Measurements from ENCODE around the gene ITIH3.

Gene ITIH3

GRCh38 chr3:52809662-52810377 lies 15.2 kb downstream of the ITIH3 start:
- Mint-ChIP-seq H3K4me1 (no peaks in the 10 kb centered on the region), H3K27me3 (no peaks in the 10 kb centered on the region), H3K36me3 (ENCODE audit: insufficient read depth) (no peaks in the 10 kb centered on the region), H3K9me3 (no peaks in the 10 kb centered on the region), H3K27ac (ENCODE audit: low read depth) (no peak overlapping the region), H3K4me3 (no peak overlapping the region)
- DNase-seq (ENCODE audit: low spot score in 2 of 2) (no peak), ATAC-seq (replicated peaks; ENCODE audit: extremely low read depth, poor library complexity, severe bottlenecking) (no peak)

- Mint-ChIP-seq H3K4me3 (no peak overlapping the region), H3K27ac (ENCODE audit: low read depth) (no peak overlapping the region), H3K9me3 (no peaks in the 10 kb centered on the region), H3K36me3 (ENCODE audit: insufficient read depth) (no peaks in the 10 kb centered on the region), H3K4me1 (no peaks in the 10 kb centered on the region), H3K27me3 (no peaks in the 10 kb centered on the region)
- ATAC-seq (replicated peaks; ENCODE audit: extremely low read depth, poor library complexity, severe bottlenecking): no peak
- DNase-seq (ENCODE audit: low spot score in 2 of 2): no peak
Measured at GRCh38 chr3:52810923-52811322, 16.3 kb downstream of the ITIH3 start.

GRCh38 chr3:52811452-52812011 lies 16.9 kb downstream of the ITIH3 start:
- no peak overlapping the region for H3K27ac Mint-ChIP-seq (ENCODE audit: low read depth)
- ATAC-seq (replicated peaks; ENCODE audit: extremely low read depth, poor library complexity, severe bottlenecking) (no peak), DNase-seq (ENCODE audit: low spot score in 2 of 2) (no peak)

GRCh38 chr3:52813810-52814209 lies 19.2 kb downstream of the ITIH3 start:
- Mint-ChIP-seq H3K4me3 (no peak overlapping the region), H3K27ac (ENCODE audit: low read depth) (no peak overlapping the region), H3K4me1 (no peaks in the 10 kb centered on the region), H3K9me3 (no peaks in the 10 kb centered on the region), H3K27me3 (no peaks in the 10 kb centered on the region), H3K36me3 (ENCODE audit: insufficient read depth) (no peaks in the 10 kb centered on the region)
- no peak for ATAC-seq (replicated peaks; ENCODE audit: extremely low read depth, poor library complexity, severe bottlenecking)
- DNase-seq (ENCODE audit: low spot score in 2 of 2): no peak

More at GRCh38 chr3:52811452-52812011, 16.9 kb downstream of the ITIH3 start:
- H3K9me3 Mint-ChIP-seq: no peaks in the 10 kb centered on the region
- H3K36me3 Mint-ChIP-seq (ENCODE audit: insufficient read depth): no peaks in the 10 kb centered on the region
- no peaks in the 10 kb centered on the region for H3K4me1 Mint-ChIP-seq
- H3K4me3 Mint-ChIP-seq: no peak overlapping the region
- no peaks in the 10 kb centered on the region for H3K27me3 Mint-ChIP-seq

- H3K27me3 Mint-ChIP-seq: no peaks in the 10 kb centered on the region
- ATAC-seq (replicated peaks; ENCODE audit: extremely low read depth, poor library complexity, severe bottlenecking) (no peak), DNase-seq (ENCODE audit: low spot score in 2 of 2) (no peak)
- H3K4me3 Mint-ChIP-seq: no peak overlapping the region
- H3K9me3 Mint-ChIP-seq: no peaks in the 10 kb centered on the region
- no peak overlapping the region for H3K27ac Mint-ChIP-seq (ENCODE audit: low read depth)
- H3K4me1 Mint-ChIP-seq: no peaks in the 10 kb centered on the region
- H3K36me3 Mint-ChIP-seq (ENCODE audit: insufficient read depth): no peaks in the 10 kb centered on the region
Measured at GRCh38 chr3:52816199-52816598, 21.6 kb downstream of the ITIH3 start.

- Mint-ChIP-seq H3K4me3 (no peak overlapping the region), H3K27ac (ENCODE audit: low read depth) (no peak overlapping the region), H3K4me1 (no peaks in the 10 kb centered on the region), H3K36me3 (ENCODE audit: insufficient read depth) (no peaks in the 10 kb centered on the region), H3K27me3 (no peaks in the 10 kb centered on the region), H3K9me3 (no peaks in the 10 kb centered on the region)
- ATAC-seq (replicated peaks; ENCODE audit: extremely low read depth, poor library complexity, severe bottlenecking) (no peak), DNase-seq (ENCODE audit: low spot score in 2 of 2) (no peak)
Measured at GRCh38 chr3:52816654-52817053, 22.1 kb downstream of the ITIH3 start.

- no peak overlapping the region for H3K27ac Mint-ChIP-seq (ENCODE audit: low read depth)
- H3K27me3 Mint-ChIP-seq: no peaks in the 10 kb centered on the region
- no peak overlapping the region for H3K4me3 Mint-ChIP-seq
- no peak for ATAC-seq (replicated peaks; ENCODE audit: extremely low read depth, poor library complexity, severe bottlenecking)
- H3K36me3 Mint-ChIP-seq (ENCODE audit: insufficient read depth): no peaks in the 10 kb centered on the region
- no peak for DNase-seq (ENCODE audit: low spot score in 2 of 2)
- no peaks in the 10 kb centered on the region for H3K4me1 Mint-ChIP-seq
- H3K9me3 Mint-ChIP-seq: no peaks in the 10 kb centered on the region
Measured at GRCh38 chr3:52817221-52817620, 22.6 kb downstream of the ITIH3 start.

GRCh38 chr3:52817860-52818259 lies 23.3 kb downstream of the ITIH3 start:
- DNase-seq (ENCODE audit: low spot score in 2 of 2): no peak
- no peaks in the 10 kb centered on the region for H3K27me3 Mint-ChIP-seq
- no peak overlapping the region for H3K4me3 Mint-ChIP-seq
- H3K36me3 Mint-ChIP-seq (ENCODE audit: insufficient read depth): no peaks in the 10 kb centered on the region
- H3K4me1 Mint-ChIP-seq: no peaks in the 10 kb centered on the region
- H3K9me3 Mint-ChIP-seq: no peaks in the 10 kb centered on the region
- no peak for ATAC-seq (replicated peaks; ENCODE audit: extremely low read depth, poor library complexity, severe bottlenecking)
- H3K27ac Mint-ChIP-seq (ENCODE audit: low read depth): no peak overlapping the region

- Mint-ChIP-seq H3K4me1 (no peaks in the 10 kb centered on the region), H3K27me3 (no peaks in the 10 kb centered on the region), H3K36me3 (ENCODE audit: insufficient read depth) (peaks cover 1% of the 10 kb centered on the region), H3K27ac (ENCODE audit: low read depth) (no peak overlapping the region), H3K4me3 (no peak overlapping the region), H3K9me3 (no peaks in the 10 kb centered on the region)
- ATAC-seq (replicated peaks; ENCODE audit: extremely low read depth, poor library complexity, severe bottlenecking): no peak
- DNase-seq (ENCODE audit: low spot score in 2 of 2): no peak
Measured at GRCh38 chr3:52819936-52820335, 25.3 kb downstream of the ITIH3 start.

- DNase-seq (ENCODE audit: low spot score in 2 of 2) (no peak), ATAC-seq (replicated peaks; ENCODE audit: extremely low read depth, poor library complexity, severe bottlenecking) (no peak)
- Mint-ChIP-seq H3K36me3 (ENCODE audit: insufficient read depth) (peaks cover 1% of the 10 kb centered on the region), H3K4me3 (no peak overlapping the region), H3K27ac (ENCODE audit: low read depth) (no peak overlapping the region), H3K27me3 (no peaks in the 10 kb centered on the region), H3K9me3 (no peaks in the 10 kb centered on the region), H3K4me1 (no peaks in the 10 kb centered on the region)
Measured at GRCh38 chr3:52820736-52821135, 26.1 kb downstream of the ITIH3 start.

GRCh38 chr3:52822363-52822762 lies 27.8 kb downstream of the ITIH3 start:
- no peak overlapping the region for H3K27ac Mint-ChIP-seq (ENCODE audit: low read depth)
- no peaks in the 10 kb centered on the region for H3K27me3 Mint-ChIP-seq
- H3K4me1 Mint-ChIP-seq: no peaks in the 10 kb centered on the region
- H3K4me3 Mint-ChIP-seq: no peak overlapping the region
- ATAC-seq (replicated peaks; ENCODE audit: extremely low read depth, poor library complexity, severe bottlenecking) (no peak), DNase-seq (ENCODE audit: low spot score in 2 of 2) (no peak)
- peaks cover 2% of the 10 kb centered on the region for H3K36me3 Mint-ChIP-seq (ENCODE audit: insufficient read depth)
- H3K9me3 Mint-ChIP-seq: no peaks in the 10 kb centered on the region

- Mint-ChIP-seq H3K9me3 (no peaks in the 10 kb centered on the region), H3K27me3 (no peaks in the 10 kb centered on the region), H3K27ac (ENCODE audit: low read depth) (no peak overlapping the region), H3K36me3 (ENCODE audit: insufficient read depth) (peaks cover 5% of the 10 kb centered on the region), H3K4me3 (no peak overlapping the region), H3K4me1 (no peaks in the 10 kb centered on the region)
- no peak for DNase-seq (ENCODE audit: low spot score in 2 of 2)
- no peak for ATAC-seq (replicated peaks; ENCODE audit: extremely low read depth, poor library complexity, severe bottlenecking)
Measured at GRCh38 chr3:52824037-52824436, 29.4 kb downstream of the ITIH3 start.

GRCh38 chr3:52827441-52827840 lies 32.8 kb downstream of the ITIH3 start:
- ATAC-seq (replicated peaks; ENCODE audit: extremely low read depth, poor library complexity, severe bottlenecking) (no peak), DNase-seq (ENCODE audit: low spot score in 2 of 2) (no peak)

More at GRCh38 chr3:52827441-52827840, 32.8 kb downstream of the ITIH3 start:
- H3K9me3 Mint-ChIP-seq: no peaks in the 10 kb centered on the region
- H3K4me3 Mint-ChIP-seq: no peak overlapping the region
- H3K27ac Mint-ChIP-seq (ENCODE audit: low read depth): no peak overlapping the region
- peaks cover 5% of the 10 kb centered on the region for H3K36me3 Mint-ChIP-seq (ENCODE audit: insufficient read depth)
- H3K4me1 Mint-ChIP-seq: no peaks in the 10 kb centered on the region
- H3K27me3 Mint-ChIP-seq: no peaks in the 10 kb centered on the region

All from central memory CD8-positive, alpha-beta T cell (primary cell).